GM21576 (cell line): Measurements from ENCODE around the gene ZNF618.

Experiments
- ATAC-seq: cut with Tn5 transposase; IDR thresholded peaks from one replicate; pipeline ENCODE4 v1.9.1; 2021; ENCODE audit warnings: mild to moderate bottlenecking, moderate library complexity; ENCODE audit not compliant: unreplicated experiment

The ZNF618 gene

GRCh38 chr9:113931777-113932176 is 55.7 kb downstream of the ZNF618 start:
- ATAC-seq = no peak

GRCh38 chr9:113932906-113933584 is 56.9 kb downstream of the ZNF618 start:
- ATAC-seq = no peak

- ATAC-seq = no peak
These were observed 57.6 kb downstream of the ZNF618 start for GRCh38 chr9:113933671-113934070.

- no peak for ATAC-seq
These were observed 58.2 kb downstream of the ZNF618 start for GRCh38 chr9:113934167-113934828.

GRCh38 chr9:113934829-113935676 is 58.9 kb downstream of the ZNF618 start:
- no peak for ATAC-seq

- ATAC-seq = no peak
These were observed 59.7 kb downstream of the ZNF618 start for GRCh38 chr9:113935677-113936380.

- no peak for ATAC-seq
These were observed 64.0 kb downstream of the ZNF618 start for GRCh38 chr9:113940077-113940476.

- no peak for ATAC-seq
These were observed 64.9 kb downstream of the ZNF618 start for GRCh38 chr9:113941056-113941455.

GRCh38 chr9:113941526-113941925 is 65.4 kb downstream of the ZNF618 start:
- ATAC-seq = no peak

GRCh38 chr9:113943112-113944009 is 67.3 kb downstream of the ZNF618 start:
- ATAC-seq = no peak

- no peak for ATAC-seq
These were observed 69.7 kb downstream of the ZNF618 start for GRCh38 chr9:113945784-113946183.

- no peak for ATAC-seq
These were observed 70.5 kb downstream of the ZNF618 start for GRCh38 chr9:113946496-113947115.

- no peak for ATAC-seq
These were observed 71.8 kb downstream of the ZNF618 start for GRCh38 chr9:113947941-113948340.

- no peak for ATAC-seq
These were observed 72.9 kb downstream of the ZNF618 start for GRCh38 chr9:113948891-113949570.

GRCh38 chr9:113949571-113950078 is 73.5 kb downstream of the ZNF618 start:
- no peak for ATAC-seq

- no peak for ATAC-seq
These were observed 74.3 kb downstream of the ZNF618 start for GRCh38 chr9:113950195-113951031.

- no peak for ATAC-seq
These were observed 74.9 kb downstream of the ZNF618 start for GRCh38 chr9:113951032-113951372.

GRCh38 chr9:113952676-113953075 is 76.6 kb downstream of the ZNF618 start:
- no peak for ATAC-seq
